ENCODE results near the gene SLX4.

The SLX4 gene

DNA sequence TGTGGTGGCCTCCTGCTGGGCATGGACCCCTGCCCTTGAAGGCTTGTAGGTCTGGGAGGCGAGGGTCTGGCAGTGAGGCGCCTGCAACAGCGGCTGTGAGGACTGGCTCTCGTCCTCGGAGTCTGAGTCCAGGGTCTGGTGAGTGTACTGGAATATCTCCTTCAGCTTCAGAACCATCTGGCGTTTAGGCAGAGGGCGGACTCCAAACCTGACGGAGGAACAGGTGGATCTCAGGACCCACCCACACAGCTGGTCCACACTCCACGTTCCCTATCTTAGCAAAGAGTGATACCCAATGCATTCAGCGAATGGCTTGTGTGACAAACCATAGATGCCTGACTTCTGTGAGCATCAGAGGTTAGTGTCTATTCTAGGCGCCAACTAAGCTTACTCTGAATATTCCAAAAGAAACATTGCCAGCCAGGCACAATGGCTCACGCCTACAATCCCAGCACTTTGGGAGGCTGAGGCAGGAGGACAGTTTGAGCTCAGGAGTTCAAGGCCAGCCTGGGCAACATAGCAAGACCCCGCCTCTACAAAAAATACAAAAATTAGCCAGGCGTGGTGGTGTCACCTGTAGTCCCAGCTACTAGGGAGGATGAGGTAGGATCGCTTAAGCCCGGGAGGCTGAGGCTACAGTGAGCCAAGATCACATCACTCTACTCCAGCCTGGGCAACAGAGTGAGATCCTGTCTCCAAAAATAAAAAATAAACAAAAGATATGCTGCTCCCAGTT, 27.9 kb downstream of the SLX4 start:
- DNase-seq (ENCODE audit: low spot score) (no peak), FAIRE-seq (no peak)

DNA sequence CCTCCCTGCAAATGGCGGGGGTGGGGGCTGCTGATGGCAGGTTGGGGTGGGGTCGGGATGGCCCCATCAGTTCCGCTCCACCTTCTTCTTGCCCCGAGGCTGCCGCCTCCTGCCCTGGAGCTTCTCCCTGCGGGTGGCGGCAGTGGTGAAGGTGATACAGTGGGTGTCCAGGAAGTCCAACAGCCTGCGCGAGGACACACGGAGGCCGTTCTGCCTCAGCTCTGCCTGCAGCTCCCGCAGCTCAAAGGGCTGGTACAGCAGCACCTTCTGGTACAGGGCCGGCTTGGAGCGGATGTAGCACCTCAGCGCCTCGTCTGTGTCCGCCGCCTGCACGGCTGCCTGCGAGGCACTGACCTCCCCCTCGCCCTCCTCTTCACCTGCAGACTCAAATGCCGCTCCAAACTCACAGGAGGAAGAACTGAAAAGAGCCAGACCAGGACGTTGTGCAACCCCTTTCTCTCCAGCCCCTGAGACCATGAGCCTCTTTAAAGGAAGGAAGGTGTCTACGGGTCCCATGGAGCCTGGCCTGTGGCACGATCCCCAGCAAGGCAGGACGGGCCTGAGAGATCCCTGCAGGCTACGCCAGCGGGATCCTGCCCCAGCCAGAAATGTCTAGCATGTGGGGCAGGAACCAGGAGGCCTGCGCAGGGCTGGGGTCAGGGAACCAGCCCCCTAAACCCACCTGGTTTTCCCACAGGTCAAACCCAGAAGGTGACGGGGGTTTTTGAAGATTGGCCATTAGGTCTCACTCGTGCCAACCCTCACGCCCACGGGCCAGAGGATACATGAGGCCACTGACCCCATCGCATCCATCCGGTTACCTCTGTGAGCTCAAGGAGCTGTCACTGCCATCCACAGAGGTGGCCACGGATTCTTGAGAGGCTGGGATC, 28.9 kb downstream of the SLX4 start:
- no peak for DNase-seq (ENCODE audit: low spot score)
- FAIRE-seq: no peak

DNA sequence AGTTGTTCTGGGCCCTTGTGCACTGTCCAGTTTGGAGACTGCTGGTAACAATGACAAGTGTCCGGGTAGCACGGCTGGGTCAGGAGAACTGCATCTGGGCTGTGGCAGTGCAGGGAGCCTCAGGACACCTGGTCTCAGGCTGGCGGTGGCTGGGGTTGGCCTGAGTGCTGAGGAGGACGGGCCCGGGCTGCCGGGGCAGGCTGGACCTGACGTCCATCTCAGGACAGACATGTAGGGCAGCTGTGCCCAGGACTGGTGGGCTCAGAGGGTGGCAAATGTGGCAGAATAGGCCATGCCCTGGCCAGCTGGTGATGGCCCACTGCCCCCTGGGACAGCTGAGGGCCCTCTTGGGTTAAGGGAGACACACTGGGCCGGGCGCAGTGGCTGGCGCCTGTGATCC, 30.0 kb downstream of the SLX4 start:
- DNase-seq (ENCODE audit: low spot score): no peak
- no peak for FAIRE-seq

DNA sequence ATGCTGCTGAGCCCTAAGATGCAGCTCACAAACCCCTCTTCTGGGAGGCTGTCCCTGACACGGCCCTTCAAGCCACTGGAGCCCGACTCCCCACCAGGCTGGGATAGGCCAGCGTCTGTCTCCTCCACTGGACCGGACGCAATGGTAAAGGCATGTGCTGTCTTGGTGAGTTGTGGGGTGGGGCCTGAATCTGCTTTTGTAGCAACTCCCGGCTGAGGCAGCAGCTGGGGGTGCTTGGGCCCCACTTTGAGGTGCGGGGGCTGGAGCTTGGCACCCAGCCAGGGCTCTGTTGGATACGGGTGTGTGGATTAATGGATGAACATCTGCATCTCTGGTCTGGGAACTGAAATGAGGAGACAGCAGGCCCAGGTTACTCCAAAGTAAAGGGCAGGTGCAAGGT, 30.7 kb downstream of the SLX4 start:
- no peak for FAIRE-seq

DNA sequence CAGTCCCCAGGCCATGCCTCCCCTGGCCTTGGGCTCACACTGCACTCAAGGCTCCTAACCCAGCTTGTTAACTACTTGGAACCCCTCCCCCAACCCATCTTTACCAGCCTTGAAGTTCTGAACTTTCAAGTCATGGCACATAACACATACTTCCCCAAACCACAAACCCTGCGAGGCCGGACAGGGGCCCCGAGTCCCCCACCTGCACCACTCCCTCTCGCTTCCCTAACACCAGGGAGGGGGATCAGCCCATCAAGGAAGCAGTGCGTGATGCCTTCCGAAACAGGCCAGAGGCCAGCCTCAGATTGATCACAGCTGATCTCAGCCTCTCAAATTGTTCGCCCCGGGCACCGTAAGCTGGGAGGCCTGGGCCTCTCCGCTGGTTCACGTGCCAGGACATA, 31.2 kb downstream of the SLX4 start:
- DNase-seq (ENCODE audit: low spot score) (no peak), FAIRE-seq (no peak)

More for the DNA sequence above, 30.7 kb downstream of the SLX4 start:
- no peak for DNase-seq (ENCODE audit: low spot score)

DNA sequence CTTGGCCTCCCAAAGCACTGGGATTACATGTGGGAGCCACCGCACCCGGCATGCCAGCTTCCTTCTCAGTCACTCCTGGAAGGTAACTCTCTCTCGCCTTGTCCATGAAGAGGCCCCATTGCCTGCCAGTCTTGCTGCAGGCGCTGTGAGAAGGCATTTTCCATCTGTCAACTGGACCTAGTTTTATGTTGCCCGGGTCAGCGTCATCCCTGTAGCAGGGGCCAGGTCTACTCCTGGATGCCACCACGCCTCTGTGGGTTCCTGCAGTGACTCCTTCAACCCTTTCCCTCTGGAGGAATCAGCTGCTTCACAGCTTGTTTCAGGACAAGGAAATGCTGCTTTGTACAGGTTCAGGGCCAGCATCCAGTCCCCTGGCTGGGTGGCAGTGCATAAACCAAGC, 31.6 kb downstream of the SLX4 start:
- FAIRE-seq: no peak
- no peak for DNase-seq (ENCODE audit: low spot score)

DNA sequence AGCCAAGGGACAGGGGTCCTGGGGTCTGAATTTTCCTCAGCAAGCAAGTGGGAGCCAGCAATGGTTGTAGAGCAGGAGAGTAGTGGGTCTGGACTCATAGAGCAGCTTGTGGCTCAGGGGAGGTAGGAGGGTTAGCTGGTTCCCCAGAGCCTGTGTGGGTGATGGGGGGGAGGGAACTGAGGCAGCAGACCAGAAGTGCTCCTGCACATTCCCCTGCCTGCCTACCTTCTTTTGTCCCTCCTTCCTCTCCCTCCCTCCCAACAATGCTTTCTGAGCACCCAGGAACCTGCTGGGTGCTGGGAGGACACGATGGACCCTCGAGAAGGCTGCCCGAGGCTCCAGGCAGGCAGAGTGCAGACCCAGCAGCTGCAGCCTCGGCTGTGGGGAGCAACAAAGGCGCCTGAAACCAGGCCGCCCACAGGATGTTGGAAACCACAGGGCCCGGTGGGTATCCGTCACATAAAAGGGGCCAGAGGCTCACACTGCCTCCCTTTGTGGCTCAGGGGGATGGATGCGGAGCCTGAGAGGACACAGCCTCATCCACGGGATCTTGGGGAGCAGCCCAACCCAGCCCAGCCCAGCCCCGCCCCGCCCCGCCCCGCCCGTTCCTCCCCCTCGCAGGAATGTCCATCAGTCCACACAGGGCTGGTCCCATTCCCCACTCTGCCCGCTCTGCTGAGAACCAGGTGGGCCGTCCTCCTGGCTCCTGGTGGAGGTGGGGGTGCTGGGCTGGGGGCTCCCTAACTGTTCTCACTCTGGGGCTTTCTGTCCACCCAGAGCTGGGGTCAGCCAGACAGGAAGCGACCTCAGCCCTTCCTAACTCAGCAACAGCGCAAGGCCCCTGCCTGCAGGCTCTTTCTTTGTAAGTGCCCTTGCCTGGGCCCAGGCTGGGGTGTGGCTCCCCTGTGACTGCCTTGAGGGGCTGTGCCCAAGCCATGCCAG, 32.5 kb downstream of the SLX4 start:
- FAIRE-seq: no peak
- peak; percentile 30 for DNase-seq (ENCODE audit: low spot score)

DNA sequence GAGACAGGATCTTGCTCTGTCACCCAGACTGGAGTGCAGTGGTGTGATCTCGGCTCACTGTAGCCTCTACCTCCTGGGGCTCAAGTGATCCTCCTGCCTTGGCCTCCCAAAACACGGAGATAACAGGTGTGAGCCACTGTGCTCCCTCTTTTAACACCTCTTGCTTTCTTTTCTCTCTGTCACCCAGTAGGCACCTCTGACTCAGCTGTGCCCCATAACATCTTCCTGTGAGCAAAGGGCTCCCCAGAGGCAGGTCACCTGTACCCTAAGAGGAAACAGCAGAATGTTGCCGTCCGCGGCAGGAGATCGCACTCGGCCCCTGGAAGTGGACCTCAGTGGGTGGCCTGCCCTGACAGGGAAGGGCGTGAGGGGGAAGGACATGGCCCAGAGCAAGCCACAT, 33.3 kb downstream of the SLX4 start:
- DNase-seq (ENCODE audit: low spot score) (no peak), FAIRE-seq (no peak)

DNA sequence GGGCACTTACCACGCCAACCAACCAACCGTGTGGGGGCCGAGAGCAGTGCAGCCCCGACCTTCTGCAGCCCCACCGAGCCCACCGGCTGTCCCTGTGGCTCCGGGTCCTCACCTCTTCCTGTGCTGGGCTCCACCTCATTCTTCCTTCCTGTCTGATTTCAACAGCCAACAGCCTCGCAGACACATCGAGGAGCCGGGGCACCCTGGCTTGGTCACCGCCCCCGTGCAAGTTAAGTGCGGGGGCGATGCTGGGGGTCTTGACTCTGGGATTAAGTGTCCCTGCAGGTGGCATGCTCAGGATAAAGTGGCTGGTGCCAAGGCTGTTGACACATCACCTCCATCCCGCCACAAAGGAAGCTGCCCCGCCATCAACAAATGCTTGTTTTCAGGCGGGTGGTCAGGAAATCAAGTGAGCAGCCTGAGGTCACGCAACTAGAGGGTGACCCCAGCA, 34.1 kb downstream of the SLX4 start, which contains the start of gene NLRC3:
Gene NLRC3, minus strand, starts transcription at position 102 of the 451 bp plus-strand sequence. CDS start 12,367 bp downstream, outside the sequence.
- FAIRE-seq: no peak
- DNase-seq (ENCODE audit: low spot score): no peak

DNA sequence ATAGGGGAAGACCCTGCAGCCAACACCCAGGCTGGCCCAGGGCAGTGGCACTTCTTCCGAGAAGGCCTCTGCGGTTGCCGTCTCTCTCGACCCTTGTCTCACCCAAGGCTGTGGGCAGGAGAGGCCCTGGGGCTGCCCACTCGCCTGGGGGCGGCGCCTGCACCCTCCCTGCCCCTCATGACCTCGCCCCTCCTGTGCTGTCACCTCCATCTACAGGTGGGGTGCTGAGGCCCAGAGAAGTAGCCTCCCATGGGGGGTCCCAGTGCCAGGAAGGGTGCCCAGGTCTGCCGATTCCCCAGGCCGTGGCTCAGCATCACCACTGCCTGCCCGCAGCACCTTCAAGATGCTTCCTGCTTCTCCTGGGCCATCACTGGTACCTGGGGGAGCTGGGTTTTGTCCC, 35.2 kb downstream of the SLX4 start:
- DNase-seq (ENCODE audit: low spot score) (no peak), FAIRE-seq (no peak)

DNA sequence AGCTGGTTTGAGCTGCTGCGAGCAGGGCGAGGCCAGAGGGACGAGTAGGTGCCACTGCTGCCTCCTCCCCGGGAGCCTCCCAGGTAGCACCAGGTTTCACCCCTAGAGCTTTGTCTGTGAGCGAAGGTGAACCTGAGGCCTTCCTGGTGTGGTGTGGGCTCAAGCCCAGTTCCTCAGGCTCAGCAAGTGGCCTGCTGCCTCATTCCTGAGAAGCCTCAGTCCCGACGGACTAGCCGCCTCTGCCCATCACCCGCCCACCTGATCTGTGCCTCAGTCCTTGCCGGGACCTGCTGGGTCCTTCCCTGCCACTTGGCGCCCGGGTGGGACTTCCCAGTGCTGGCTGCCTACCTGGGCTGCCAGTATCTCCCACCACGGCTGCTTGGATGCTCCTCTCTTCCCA, 35.9 kb downstream of the SLX4 start:
- FAIRE-seq: no peak
- no peak for DNase-seq (ENCODE audit: low spot score)

DNA sequence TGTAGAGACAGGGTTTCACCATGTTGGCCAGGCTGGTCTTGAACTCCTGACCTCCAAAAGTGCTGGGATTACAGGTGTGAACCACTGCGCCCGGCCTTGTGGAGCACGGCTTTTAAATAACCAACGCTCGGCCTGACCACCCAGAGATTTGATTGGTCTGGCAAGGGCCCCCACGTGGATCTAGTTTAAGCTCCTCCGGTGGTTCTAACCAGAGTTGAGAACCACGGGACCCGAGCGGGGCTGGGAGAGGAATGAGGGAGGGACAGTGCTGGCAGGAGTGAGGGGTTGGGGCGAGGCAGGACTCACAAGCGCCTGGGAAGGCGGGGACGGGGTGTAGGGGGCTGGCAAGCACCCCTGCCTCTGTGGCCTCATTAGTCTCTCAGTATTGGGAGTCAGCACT, 37.2 kb downstream of the SLX4 start:
- DNase-seq (ENCODE audit: low spot score): no peak
- no peak for FAIRE-seq

DNA sequence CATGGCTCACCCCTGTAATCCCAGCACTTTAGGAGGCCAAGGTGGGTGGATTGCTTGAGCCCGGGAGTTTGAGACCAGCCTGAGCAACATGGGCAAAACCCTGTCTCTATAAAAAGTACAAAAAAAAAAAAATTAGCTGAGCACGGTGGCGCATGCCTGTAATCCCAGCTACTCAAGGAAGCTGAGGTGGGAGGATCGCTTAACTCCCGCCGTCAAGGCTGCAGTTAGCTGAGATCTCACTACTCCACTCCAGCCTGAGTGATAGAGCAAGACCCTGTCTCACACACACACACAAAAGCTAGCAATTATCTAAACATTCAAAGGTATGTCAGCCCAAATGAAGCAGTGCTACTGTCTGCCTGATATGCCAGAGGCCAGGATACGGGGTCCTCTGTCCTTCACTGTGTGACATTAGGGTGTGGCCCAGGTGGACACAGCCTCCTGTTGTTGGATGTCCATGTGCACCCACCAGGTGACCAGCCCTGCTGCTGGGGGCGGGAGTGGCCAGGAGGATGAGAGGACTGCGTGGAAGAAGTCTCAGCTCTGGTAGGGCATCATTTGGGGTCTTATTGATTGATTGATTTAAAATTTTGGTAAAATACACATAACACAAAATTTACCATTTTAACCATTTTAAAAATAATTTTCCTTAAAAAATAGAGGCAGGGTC, 38.1 kb downstream of the SLX4 start:
- DNase-seq (ENCODE audit: low spot score): no peak
- FAIRE-seq: no peak

DNA sequence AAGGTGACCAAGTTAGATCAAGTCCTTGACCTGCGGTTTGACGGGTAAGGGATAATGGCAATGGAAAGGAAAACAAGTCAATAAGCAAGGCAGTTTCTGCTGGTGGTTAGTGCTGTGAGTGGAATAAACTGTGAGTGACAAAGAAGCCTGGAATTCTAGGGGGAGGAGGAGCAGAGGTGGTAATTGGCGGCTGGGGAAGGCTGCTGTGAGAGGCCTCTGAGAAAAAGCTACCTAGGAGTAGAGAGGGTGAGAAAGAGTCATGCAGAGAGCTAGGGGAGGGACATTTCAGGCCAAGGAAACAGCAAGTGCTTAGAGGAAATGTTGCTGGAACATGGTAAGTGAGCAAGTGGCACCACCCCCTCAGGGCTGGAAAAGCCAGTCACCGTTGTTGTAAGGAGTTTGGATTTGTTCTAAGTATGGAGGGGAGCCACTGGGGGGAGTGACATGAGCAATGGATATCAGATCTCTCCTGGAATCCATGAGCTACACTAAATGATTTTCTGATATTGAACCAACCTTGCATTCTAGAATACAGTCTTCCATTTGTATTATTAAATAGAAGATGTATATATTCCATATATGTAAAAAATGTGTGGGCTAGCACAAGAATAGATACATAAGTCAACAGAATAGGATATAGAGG, 40.9 kb downstream of the SLX4 start:
- no peak for FAIRE-seq
- no peak for DNase-seq (ENCODE audit: low spot score)

DNA sequence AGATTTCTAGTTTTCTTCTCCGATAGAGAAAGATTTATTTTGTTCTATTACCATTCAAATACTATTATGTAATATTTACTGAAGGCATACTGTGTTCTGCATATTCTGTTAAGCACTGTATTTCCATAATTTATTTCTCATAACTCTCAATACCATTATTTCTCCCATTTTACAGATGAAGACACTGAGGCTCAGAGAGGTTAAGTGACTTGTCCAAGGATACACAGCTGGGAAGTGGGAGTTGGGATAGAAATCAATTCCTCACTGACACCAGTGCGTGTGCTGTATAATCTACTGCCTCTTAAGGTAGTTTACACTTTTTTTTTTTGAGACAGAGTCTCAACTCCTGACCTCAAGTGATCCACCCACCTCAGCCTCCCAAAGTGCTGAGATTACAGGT, 41.6 kb downstream of the SLX4 start:
- DNase-seq (ENCODE audit: low spot score) (no peak), FAIRE-seq (no peak)

DNA sequence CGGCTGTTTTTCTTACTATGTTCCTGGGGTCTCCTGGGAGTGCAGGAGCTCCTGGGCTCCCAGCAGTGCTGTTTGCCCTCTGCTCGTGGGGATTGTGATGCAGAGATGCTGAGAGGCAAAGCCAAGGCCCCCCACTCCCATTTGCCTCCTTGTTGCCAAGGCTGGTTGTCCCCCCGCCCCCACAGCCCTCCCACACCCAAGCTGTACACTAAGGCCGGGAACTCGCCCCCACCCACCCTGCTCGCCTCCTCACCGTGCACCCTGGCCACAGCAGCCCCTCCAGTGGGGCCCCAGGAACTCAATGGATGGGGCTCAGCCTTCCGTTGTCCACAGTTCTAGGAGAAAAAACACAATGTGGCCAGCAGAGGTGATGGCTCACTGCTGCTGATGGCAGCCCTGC, 44.4 kb downstream of the SLX4 start:
- DNase-seq (ENCODE audit: low spot score) (no peak), FAIRE-seq (no peak)

DNA sequence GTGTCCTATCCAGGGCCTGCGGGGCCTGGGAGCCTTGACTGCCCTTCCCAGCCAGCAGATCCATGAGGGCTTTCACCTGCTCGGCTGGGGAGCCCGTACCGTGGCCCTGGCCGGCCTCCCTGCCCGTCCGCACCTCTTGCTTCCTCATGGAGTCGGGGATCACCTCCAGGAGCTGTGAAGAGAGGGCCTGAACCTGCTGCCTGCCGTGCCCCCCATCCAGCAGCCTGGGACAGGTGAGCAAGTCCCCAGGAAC, 46.6 kb downstream of the SLX4 start:
- no peak for FAIRE-seq

DNA sequence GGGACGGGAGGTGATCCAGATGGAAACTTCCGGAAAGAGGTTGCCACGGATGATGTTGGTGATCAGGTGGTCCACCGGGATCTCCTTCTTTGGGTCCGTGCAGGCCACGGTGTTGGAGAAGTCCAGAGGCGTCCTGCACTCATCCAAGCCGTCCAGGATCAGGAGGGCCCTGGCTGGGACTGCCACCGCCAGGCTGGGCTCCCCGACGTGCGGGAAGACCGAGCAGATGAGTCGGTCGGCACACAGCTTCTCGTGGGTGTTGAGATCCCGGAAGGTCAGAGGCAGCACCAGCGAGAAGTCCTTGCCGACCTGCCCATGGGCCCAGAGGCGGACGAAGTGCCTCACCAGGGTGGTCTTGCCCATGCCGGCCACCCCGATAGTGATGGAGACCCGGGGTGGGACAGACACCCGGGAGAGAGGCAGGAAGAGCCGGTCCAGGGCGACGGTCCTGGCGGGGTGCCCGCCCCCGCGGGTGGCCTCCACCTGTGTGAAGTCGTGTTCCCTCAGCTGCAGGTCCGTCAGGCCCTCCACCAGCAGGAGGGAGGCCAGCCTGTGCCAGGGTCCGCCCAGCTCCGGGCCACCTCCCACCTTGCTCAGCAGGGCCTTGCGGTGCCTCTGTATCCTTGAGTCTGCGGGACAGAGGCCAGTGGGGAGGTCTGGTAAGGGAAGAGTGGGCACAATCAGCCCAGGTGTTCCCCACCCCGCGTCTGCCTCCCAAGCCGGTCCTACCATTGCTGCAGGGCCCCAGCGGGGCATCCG, 47.1 kb downstream of the SLX4 start:
- FAIRE-seq (no peak), DNase-seq (ENCODE audit: low spot score) (no peak)

More for the DNA sequence above, 46.6 kb downstream of the SLX4 start:
- DNase-seq (ENCODE audit: low spot score): no peak

DNA sequence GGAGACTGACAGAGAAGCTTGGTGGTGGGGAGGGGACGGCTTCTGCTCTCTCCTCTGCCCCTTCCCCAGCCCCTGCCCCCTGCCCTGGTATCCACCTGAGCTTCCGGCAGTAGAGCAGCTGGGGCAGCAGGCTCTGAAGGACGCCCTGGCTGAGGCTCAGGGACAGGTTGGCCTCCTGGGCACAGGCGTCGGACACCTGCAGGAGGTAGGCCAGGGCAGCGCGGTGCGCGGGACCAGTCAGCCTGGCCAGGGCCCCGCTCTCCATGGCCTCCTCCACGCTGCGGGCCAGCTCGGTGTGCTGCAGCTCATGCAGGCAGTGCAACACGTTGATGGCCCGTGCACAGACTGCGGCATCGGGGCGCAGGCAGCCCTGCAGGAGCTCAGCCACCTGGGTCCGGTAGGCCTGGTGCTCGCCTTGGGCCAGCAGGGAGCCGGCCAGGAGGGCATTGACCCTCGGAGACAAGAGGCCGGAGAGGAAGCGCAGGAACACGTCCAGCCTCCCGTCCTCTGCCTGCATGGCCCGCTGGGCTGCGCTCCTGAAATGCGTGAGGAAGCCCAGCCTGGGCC, 48.4 kb downstream of the SLX4 start:
- no peak for DNase-seq (ENCODE audit: low spot score)
- FAIRE-seq: no peak

DNA sequence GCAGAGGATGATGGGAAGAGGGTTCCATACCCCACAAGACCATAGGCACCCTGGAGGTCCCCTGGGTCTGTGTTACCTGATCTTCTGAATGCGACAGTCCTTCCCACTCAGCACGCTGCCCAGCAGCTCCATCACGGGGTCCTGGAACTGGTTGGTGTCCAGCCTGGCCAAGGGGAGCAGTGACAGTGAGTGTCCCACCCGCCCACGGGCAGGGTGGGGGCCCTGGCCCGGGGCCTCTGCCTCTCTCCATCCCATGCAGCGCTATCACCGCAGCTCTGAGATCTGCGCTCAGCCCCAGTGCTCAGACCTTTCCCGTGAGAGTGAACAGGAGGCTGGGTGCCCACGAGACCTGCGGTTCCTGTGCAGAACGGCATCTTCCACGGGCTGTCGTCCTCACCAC, 49.8 kb downstream of the SLX4 start:
- no peak for FAIRE-seq
- DNase-seq (ENCODE audit: low spot score): no peak

Data from urothelium cell line (cell line).